Pancreas (tissue), 10 donors: ENCODE results near the gene GMDS. TPM values are rescaled to one million over a fixed set of nuclear protein-coding genes. Genes with fewer than 3 reads are reported as not detected.

Experiments used
- ATAC-seq, 4 donors: fragments of 200-7000 bp; cut with Tn5 transposase; one replicate each; pipeline versions ENCODE4 v1.8.0 to v1.9.1; 2020; ENCODE audit warnings: mild to moderate bottlenecking in 4 of 4, moderate library complexity in 4 of 4
- DNase-seq, 6 donors: peaks; one replicate each; pipeline ENCODE4 v3.0.0-alpha.2; 2020
- FAIRE-seq: peaks from 2 replicates; lab custom pipeline; 2012; peaks lifted over from hg19 to GRCh38; lab: Jason Lieb, UNC
- H3K27ac ChIP-seq, 4 donors: fragments of 200-600 bp; sonication (generic); 1 replicate in 3 of 4; 2 replicates in 1 of 4; pipeline versions ENCODE4 v1.5.0 to v1.8.0; 2020
- H3K27me3 ChIP-seq, 4 donors: fragments of 200-600 bp; one replicate each; pipeline ENCODE4 v1.8.0; 2021
- H3K36me3 ChIP-seq, 3 donors: fragments of 200-600 bp; sonication (generic) in 1 of 3; one replicate each; pipeline versions ENCODE4 v1.5.0 to v1.8.0; 2020 to 2021
- H3K4me1 ChIP-seq, 3 donors: fragments of 200-600 bp; one replicate each; pipeline ENCODE4 v1.8.0; 2021
- H3K4me3 ChIP-seq, 4 donors: fragments of 200-600 bp; sonication (generic) in 2 of 4; one replicate each; pipeline versions ENCODE4 v1.5.0 to v1.8.0; 2020 to 2021
- H3K9me3 ChIP-seq, 4 donors: fragments of 200-600 bp; one replicate each; pipeline ENCODE4 v1.8.0; 2021
- CTCF ChIP-seq, 4 donors: fragments of 200-600 bp; sonication (generic) in 3 of 4; IDR thresholded peaks; one replicate each; pipeline versions ENCODE4 v1.5.0 to v1.8.0; 2021; ENCODE audit warnings: antibody characterized with exemption in 4 of 4
- WGBS, 2 donors: extraction: QIAGEN DNeasy Blood & Tissue Kit; methylation state at CpG; one replicate each; pipeline ENCODE4 v1.1.7; 2013; 5-methylcytosine and 5-hydroxymethylcytosine counted together
- intact Hi-C, 3 donors: fragments of 100-400 bp; cut with DNase I; formaldehyde crosslinking; loops; one replicate each; pipeline versions ENCODE4 v1.11.1 to v1.14.2; 2022
- polyA plus RNA-seq, 2 donors: library from polyadenylated mRNA; stranded (reverse); fragments of 200-250 nt; gene quantifications; one replicate each; pipeline ENCODE4 v1.2.3, GENCODE V29; 2013
- total RNA-seq, 6 donors: library from RNA; stranded (reverse); fragmentation: NEBNext Ultra II Directional in 4 of 6; extraction: Animal tissue kit (Norgen Biotek cat#: 25700) in 4 of 6; gene quantifications; one replicate each; pipeline versions ENCODE4 v1.2.1 to v1.2.4, GENCODE V29; 2021 to 2023
- donor health status: healthy with polysubstance abuse.
- donor health status: DM: no; HTN: no; CAD: no; lungs with moderate emphysema.
- donor health status: DM: no; HTN: no; CAD: no.
- donor health status: control.
- donor health status: control.
- donor health status: Bipolar disorder and iron deficiency.
- donor health status: DM: yes; HTN: yes; CAD: no.
- donor health status: DM: no; HTN: no; CAD: no.
- donor health status: DM: no; HTN: no; CAD: no.
- donor health status: DM: yes; HTN: yes; CAD: no.

The GMDS gene
- total and polyA plus RNA-seq, 8 donors = 7.6 to 40.8 (median 26.5) TPM

- TF ChIP-seq CTCF (IDR thresholded peaks at IDR 0.05) = no peak
- H3K36me3 ChIP-seq = no peaks in the 10 kb centered on the region
- peak overlapping the region in 3 of 4 donors; percentile 28 to 55 (median 46) for H3K27ac ChIP-seq
- no peaks in the 10 kb centered on the region for H3K27me3 ChIP-seq
- H3K9me3 ChIP-seq = no peaks in the 10 kb centered on the region
- H3K4me3 ChIP-seq = no peak overlapping the region
- no peak for DNase-seq
- ATAC-seq = no peak
- WGBS, 2 donors = 72 to 73% methylated on average over 9 of the region's 9 CpGs
- intact Hi-C loops = no loop called here
- FAIRE-seq = no peak
- no peaks in the 10 kb centered on the region for H3K4me1 ChIP-seq
Measured at GRCh38 chr6:1576166-1576565, 669.2 kb downstream of the GMDS start.

- intact Hi-C loops = no loop called here
- peak overlapping the region in 3 of 4 donors; percentile 28 to 55 (median 46) for H3K27ac ChIP-seq
- H3K27me3 ChIP-seq = no peaks in the 10 kb centered on the region
- FAIRE-seq (no peak), DNase-seq (no peak), ATAC-seq (peak; percentile 48 to 70 (median 67))
- no peak overlapping the region for H3K4me3 ChIP-seq
- no peak for TF ChIP-seq CTCF (IDR thresholded peaks at IDR 0.05)
- H3K4me1 ChIP-seq = no peaks in the 10 kb centered on the region
- no peaks in the 10 kb centered on the region for H3K36me3 ChIP-seq
- WGBS, 2 donors = 42 to 50% methylated on average over 16 of the region's 16 CpGs
- no peaks in the 10 kb centered on the region for H3K9me3 ChIP-seq
Measured at GRCh38 chr6:1575210-1576041, 670.0 kb downstream of the GMDS start.

- 77 to 78% methylated on average over 6 of the region's 6 CpGs for WGBS, 2 donors
Measured at GRCh38 chr6:1574890-1575209, 670.6 kb downstream of the GMDS start.

GRCh38 chr6:1574083-1574761 lies 671.2 kb downstream of the GMDS start:
- Histone ChIP-seq H3K4me3 (no peak overlapping the region), H3K4me1 (no peaks in the 10 kb centered on the region), H3K36me3 (no peaks in the 10 kb centered on the region), H3K9me3 (no peaks in the 10 kb centered on the region), H3K27ac (no peak overlapping the region), H3K27me3 (no peaks in the 10 kb centered on the region)
- 86 to 92% methylated on average over 13 of the region's 13 CpGs for WGBS, 2 donors
- intact Hi-C loops = no loop called here
- TF ChIP-seq CTCF (IDR thresholded peaks at IDR 0.05) = no peak
- ATAC-seq (no peak), FAIRE-seq (no peak), DNase-seq (no peak)

More at GRCh38 chr6:1574890-1575209, 670.6 kb downstream of the GMDS start:
- H3K36me3 ChIP-seq = no peaks in the 10 kb centered on the region
- intact Hi-C loops = no loop called here
- no peaks in the 10 kb centered on the region for H3K27me3 ChIP-seq
- ATAC-seq = no peak
- FAIRE-seq = no peak
- no peak for DNase-seq
- H3K4me1 ChIP-seq = no peaks in the 10 kb centered on the region
- TF ChIP-seq CTCF (IDR thresholded peaks at IDR 0.05) = no peak
- H3K9me3 ChIP-seq = no peaks in the 10 kb centered on the region
- H3K4me3 ChIP-seq = no peak overlapping the region
- peak overlapping the region in 1 of 4 donors; percentile 55 for H3K27ac ChIP-seq
